NB4 (cell line): ENCODE data around the gene TESK2.

Experiments
- CTCF ChIP-seq: IDR thresholded peaks from one replicate; pipeline ENCODE4 v1.5.1; 2012; ENCODE audit warnings: low read depth, low read length
- MAX ChIP-seq: IDR thresholded peaks from 2 replicates; pipeline ENCODE4 v1.6.1; 2011; ENCODE audit warnings: low read depth, low read length
- MYC ChIP-seq: IDR thresholded peaks from 2 replicates; pipeline ENCODE4 v1.6.1; 2011; ENCODE audit warnings: low read depth, low read length
- POLR2A ChIP-seq: IDR thresholded peaks from 2 replicates; pipeline ENCODE4 v1.6.1; 2011; ENCODE audit warnings: mild to moderate bottlenecking; ENCODE audit not compliant: insufficient read length; ENCODE audit errors: extremely low read depth

- TF ChIP-seq CTCF, result no peak
- TF ChIP-seq POLR2A, result no peak
- TF ChIP-seq MYC, result no peak
- no peak for TF ChIP-seq MAX
Measured at GRCh38 chr1:45473302-45473701, 17.7 kb downstream of the TESK2 start.
